GM19324 (cell line): ENCODE measurements around the gene STK40.
A peak's percentile ranks its signal among the peaks of the same experiment; 100 is the strongest.

Experiments
- ATAC-seq: cut with Tn5 transposase; IDR thresholded peaks from one replicate; pipeline ENCODE4 v1.9.1; 2021; ENCODE audit warnings: mild to moderate bottlenecking, moderate library complexity; ENCODE audit not compliant: unreplicated experiment, low FRiP score

Gene STK40

DNA sequence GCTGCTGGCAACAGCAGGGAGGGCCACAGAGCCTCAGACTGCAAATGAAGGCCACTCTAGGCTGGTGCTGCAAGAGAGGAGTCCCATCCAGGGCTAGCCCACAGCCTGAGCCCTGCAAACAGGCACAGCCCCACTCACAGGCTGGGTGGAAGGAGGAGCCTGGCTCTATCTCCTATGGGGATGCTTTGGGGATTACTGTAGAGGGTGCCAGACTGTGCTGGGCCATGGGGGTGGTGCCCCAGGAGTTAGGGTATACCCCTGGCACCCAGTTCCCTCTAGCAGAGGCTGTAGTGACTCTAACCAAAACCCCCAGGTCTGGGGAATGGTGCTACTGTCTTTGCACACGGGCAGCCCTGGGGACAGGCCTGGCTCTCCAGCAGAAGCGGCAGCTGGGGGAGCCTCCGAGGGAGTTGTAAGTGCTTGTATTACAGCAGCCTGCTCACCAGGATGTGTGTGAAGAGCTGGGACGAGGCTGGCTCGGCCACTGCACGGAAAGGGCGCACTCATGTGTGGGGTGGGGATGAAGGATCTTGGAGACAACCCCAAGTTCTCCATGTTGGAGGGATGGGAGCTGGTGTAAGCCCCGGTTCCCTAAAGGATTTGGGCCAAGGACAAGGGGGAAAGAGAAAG, 38.9 kb downstream of the STK40 start:
- no peak for ATAC-seq

DNA sequence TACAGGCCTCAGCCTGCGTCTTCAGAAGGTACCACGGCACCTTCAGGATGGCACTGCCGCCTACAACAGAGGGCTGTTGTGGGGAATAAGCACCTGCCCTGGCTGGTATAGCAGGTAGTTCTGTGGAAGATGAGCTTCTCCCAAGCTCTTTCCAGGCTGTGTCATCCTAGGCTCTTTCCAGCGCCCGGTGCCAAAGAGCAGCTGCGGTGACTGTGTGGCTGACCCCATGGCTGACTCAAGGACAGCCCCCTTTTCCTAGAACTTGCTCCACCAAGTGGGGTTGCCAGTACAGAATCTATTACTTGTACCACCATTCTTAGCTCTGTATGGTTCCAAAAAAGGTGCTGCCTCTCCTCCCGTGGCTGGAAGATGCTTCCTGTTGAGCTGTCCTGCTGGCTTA, 40.4 kb downstream of the STK40 start:
- ATAC-seq = no peak

GRCh38 chr1:36344395-36344680, 41.4 kb downstream of the STK40 start:
- ATAC-seq = no peak

GRCh38 chr1:36343651-36344394, 41.9 kb downstream of the STK40 start:
- ATAC-seq = no peak

- no peak for ATAC-seq
Measured at GRCh38 chr1:36342426-36343185, 43.1 kb downstream of the STK40 start.

DNA sequence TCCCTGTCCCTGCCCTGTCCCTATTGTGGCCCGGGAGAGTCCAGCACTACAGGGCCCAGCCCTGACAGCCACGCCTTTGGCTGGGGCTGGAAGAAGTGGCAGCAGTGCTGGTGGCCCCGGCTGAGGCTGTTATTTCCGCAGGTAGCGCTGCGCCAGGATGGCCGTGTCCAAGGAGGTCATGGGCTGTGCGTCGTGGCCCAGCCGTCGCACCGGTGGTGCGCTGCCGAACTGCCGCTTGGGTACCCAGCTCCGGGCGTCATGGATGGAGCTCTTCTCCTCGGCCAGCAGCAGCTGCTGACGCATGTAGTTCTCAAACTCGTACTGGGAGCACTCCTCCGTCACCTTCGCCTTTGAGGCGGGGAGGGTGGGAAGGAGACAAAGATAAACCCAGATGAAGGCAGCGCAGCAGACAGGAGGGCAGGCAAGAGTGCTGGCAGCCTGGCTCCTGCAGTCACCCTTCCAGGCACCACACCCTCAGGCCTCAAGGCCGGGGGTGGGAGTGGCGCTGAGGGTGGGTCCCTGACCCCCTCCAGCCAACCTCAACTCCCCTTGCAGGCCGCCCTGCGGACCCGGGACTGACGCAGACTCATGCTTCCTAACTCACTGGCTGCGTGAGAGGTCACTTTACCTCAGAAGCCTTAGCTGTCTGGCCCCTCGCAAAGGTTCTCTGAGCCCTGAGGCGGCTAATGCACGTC, 44.0 kb downstream of the STK40 start:
- ATAC-seq = no peak

DNA sequence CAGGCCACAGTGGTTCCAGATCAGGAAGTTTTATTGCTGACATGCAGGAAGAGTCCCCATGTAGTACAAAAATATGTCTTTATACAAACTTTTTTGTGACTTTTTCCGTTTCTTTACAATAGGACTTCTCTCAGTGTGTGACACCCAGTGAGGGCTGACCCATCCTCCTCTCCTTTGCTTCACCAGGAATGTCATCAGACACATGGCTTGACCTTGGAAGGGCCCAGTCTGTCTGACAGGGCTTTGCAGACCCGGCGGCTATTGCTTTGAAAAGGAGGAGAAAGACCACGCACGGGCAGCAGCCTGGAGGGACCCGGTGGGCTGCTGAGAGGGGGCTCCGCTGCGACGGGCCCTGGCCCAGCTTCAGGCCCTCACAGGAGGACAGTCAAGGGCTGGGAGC, 46.1 kb downstream of the STK40 start:
- no peak for ATAC-seq

- no peak for ATAC-seq
Measured at GRCh38 chr1:36339215-36339614, 46.5 kb downstream of the STK40 start.

- ATAC-seq = no peak
Measured at GRCh38 chr1:36337830-36338229, 47.9 kb downstream of the STK40 start.

GRCh38 chr1:36330940-36331339, 54.8 kb downstream of the STK40 start:
- no peak for ATAC-seq

DNA sequence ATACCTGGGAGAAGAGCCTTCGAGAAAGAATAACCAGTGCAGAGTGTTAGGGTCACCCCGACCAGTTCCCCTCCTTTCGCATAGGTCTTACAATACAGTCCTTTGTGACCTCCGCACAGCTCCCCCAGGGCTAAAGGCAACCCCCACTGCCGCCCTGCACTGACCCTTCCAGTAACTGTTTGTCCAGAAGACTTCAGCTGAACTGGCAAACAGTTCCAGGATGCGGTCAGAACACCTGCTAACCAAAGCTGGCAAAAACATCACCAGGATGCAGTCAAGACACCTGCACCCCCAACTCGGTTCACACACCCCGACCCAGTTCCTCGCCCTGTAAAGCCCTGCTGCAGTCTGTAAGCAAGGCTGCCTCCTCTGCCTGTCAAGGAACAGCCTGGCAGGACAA, 55.9 kb downstream of the STK40 start:
- no peak for ATAC-seq

DNA sequence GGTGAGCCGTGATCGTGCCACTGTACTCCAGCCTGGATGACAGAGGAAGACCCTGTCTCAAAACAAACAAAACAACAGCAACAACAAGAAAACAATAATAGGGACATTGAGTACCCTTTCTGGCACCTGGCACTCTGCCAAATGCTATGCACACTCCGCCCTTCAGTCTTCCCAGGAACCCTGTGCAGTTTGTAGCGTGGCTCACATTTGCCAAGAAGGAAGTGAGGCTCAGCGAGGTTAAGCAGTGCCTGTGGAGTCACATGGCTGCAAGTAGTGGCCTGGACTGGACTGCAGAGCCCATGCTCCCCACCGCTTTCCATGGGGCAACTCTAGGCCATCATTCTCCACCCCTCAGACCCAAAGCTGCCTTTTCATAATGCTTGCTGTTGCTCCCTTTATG, 57.0 kb downstream of the STK40 start:
- no peak for ATAC-seq

GRCh38 chr1:36328088-36328480, 57.6 kb downstream of the STK40 start:
- no peak for ATAC-seq

GRCh38 chr1:36327421-36328087, 58.2 kb downstream of the STK40 start:
- ATAC-seq = no peak

GRCh38 chr1:36326499-36326898, 59.2 kb downstream of the STK40 start:
- no peak for ATAC-seq

GRCh38 chr1:36324353-36324703, 61.4 kb downstream of the STK40 start:
- ATAC-seq = no peak

DNA sequence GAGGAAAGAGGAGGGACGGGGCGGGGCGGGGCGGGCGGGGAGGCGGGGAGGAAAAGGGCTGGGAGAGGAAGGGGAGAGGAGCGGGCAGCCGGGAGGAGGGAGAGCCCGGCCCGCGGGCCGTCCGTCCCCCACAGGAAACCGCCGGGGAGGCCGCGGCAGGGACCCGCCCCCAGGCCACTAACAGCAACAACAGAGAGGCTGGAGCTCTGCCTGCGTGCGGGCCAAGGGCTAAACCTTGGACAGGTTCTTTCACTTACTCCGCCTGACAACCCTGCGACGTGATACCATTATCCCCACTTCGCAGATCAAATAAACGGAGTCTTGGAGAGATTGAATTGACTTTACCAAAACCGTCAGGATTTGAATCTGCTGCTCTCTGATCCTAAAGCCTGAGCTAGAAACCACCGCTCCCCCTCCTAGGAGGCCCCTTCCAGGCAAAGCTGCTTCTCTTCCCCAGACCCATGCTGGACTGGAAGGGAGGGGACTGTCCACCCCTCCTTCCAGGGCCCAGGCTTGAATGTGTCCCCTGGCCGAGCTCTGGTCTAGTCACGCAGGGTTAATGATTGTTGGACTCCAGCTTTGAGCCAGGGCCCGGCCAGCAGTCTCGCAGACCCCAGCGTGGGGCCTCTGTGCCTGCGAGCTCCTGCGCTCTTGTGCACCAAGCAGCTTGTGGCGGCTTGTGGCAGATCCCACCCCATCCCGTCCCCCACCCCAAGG, 61.9 kb downstream of the STK40 start, which contains the start of gene EVA1B:
Gene EVA1B, minus strand, starts transcription at position 10 of the 717 bp plus-strand sequence. CDS start 608 bp downstream, outside the sequence.
- peak; percentile 20 for ATAC-seq

- ATAC-seq = peak; percentile 41
Measured at GRCh38 chr1:36322786-36323635, 62.7 kb downstream of the STK40 start.
